H1 (cell line): Measurements from ENCODE around the gene HES3.

Experiments
- CHD1 ChIP-seq: IDR thresholded peaks from 2 replicates; pipeline ENCODE4 v1.6.1; 2012; ENCODE audit warnings: low read depth, low read length, improper control_type of control experiment
- EP300 ChIP-seq, 2 experiments: IDR thresholded peaks; 1 replicate in 1 of 2; 2 replicates in 1 of 2; pipeline ENCODE4 v1.6.1; 2011 to 2012; ENCODE audit warnings: low read depth in 2 of 2, low read length in 2 of 2, mild to moderate bottlenecking in 2 of 2, borderline replicate concordance in 1 of 2, inconsistent platforms in 1 of 2, moderate library complexity in 1 of 2
- EZH2 ChIP-seq: fragments of 200-600 bp; sonication (generic); IDR thresholded peaks from 2 replicates; pipeline ENCODE4 v1.7.1; 2012; ENCODE audit warnings: low read depth, mild to moderate bottlenecking, moderate library complexity, low read length, inconsistent platforms; ENCODE audit not compliant: severe bottlenecking
- GTF2F1 ChIP-seq: IDR thresholded peaks from 2 replicates; pipeline ENCODE4 v1.6.1; 2012; ENCODE audit warnings: low read depth, low read length, improper control_type of control experiment, borderline replicate concordance
- SIN3A ChIP-seq, 2 experiments: IDR thresholded peaks in 1 of 2; conservative IDR thresholded peaks in 1 of 2; 2 replicates each; pipeline ENCODE4 v1.6.1; 2011 to 2012; ENCODE audit warnings: low read length in 2 of 2, improper control_type of control experiment in 1 of 2, low read depth in 1 of 2, mild to moderate bottlenecking in 1 of 2
- SP1 ChIP-seq: IDR thresholded peaks from 2 replicates; pipeline ENCODE4 v1.6.1; 2011; ENCODE audit warnings: low read depth, low read length
- TAF1 ChIP-seq: IDR thresholded peaks from 2 replicates; pipeline ENCODE4 v1.6.1; 2011; ENCODE audit warnings: mild to moderate bottlenecking, low read depth, low read length

DNA sequence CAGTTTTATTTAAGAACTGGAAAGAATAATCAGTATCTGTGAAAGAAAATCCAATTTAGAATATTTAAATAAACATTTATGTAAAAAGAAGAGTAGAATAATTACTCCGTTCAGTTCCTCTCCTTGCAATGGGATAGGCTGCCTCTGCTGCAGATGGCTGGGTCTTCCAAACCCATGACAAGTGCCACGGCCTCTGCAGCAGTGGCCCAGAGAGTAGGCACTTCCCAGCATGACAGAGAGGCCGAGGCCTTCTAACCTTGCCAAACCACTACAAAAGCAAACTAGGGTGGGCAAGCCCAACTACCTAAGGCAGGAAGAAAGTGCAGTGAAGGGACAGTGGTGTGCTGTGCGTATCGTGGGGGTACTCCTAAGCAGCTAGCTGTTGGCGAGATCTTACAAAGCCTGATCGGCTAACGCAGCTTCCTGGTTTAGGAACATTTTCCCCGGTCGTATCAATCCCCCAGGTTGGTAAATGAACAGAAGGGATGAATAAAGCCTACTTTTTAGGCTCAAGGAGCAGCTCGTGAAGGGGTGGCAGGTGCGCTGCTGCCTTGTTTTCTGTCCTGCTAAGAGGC is 22.7 kb upstream of the HES3 start:
- TF ChIP-seq EP300 (IDR thresholded peaks at IDR 0.05; ENCODE audit: borderline replicate concordance in 1 of 2, low read depth in 2 of 2, low read length in 2 of 2), result no peak
- TF ChIP-seq SP1, result no peak
- no peak for TF ChIP-seq EZH2
- TF ChIP-seq CHD1, result no peak
- TF ChIP-seq TAF1, result no peak
- no peak for TF ChIP-seq GTF2F1
- TF ChIP-seq SIN3A (conservative IDR thresholded peaks at IDR 0.05 in 1 of 2, IDR thresholded peaks at IDR 0.05 in 1 of 2; ENCODE audit: low read depth in 1 of 2, low read length in 2 of 2), result no peak
